CD14-positive monocyte (primary cell): Measurements from ENCODE around the gene TTLL12. TPM values are rescaled to one million over a fixed set of nuclear protein-coding genes. Genes with fewer than 3 reads are reported as not detected.

ENCODE experiments used
- DNase-seq, 3 donors: peaks; one replicate each; pipeline ENCODE4 v3.0.0-alpha.2; 2011 to 2022
- H2AFZ ChIP-seq: 2 replicates; pipeline ENCODE4 v1.6.0; 2012; ENCODE audit warnings: mild to moderate bottlenecking, low read depth, low read length, inconsistent platforms; ENCODE audit not compliant: insufficient read depth, poor library complexity, severe bottlenecking
- H3K27ac ChIP-seq, 2 donors: 1 replicate in 1 of 2; 2 replicates in 1 of 2; pipeline ENCODE4 v1.5.1; 2012 to 2013; ENCODE audit warnings: low read length in 2 of 2, control low read depth in 1 of 2, inconsistent platforms in 1 of 2, low read depth in 1 of 2, mild to moderate bottlenecking in 1 of 2
- H3K27me3 ChIP-seq, 2 donors: one replicate each; pipeline versions ENCODE4 v1.6.0 to v1.6.1; 2011 to 2013; ENCODE audit warnings: low read length in 2 of 2; ENCODE audit not compliant: control insufficient read depth in 2 of 2, insufficient read depth in 2 of 2
- H3K36me3 ChIP-seq, 2 donors: replicated peaks in 1 of 2; 1 replicate in 1 of 2; 2 replicates in 1 of 2; pipeline versions ENCODE4 v1.5.1 to v1.6.1; 2012 to 2013; ENCODE audit warnings: low read length in 2 of 2, control low read depth in 1 of 2, inconsistent platforms in 1 of 2, mild to moderate bottlenecking in 1 of 2; ENCODE audit not compliant: insufficient read depth in 2 of 2, control insufficient read depth in 1 of 2
- H3K4me1 ChIP-seq, 2 donors: 1 replicate in 1 of 2; 2 replicates in 1 of 2; pipeline versions ENCODE4 v1.5.1 to v1.6.1; 2012 to 2013; ENCODE audit warnings: low read length in 2 of 2, control low read depth in 1 of 2, inconsistent platforms in 1 of 2, mild to moderate bottlenecking in 1 of 2, moderate library complexity in 1 of 2; ENCODE audit not compliant: insufficient read depth in 2 of 2, control insufficient read depth in 1 of 2
- H3K4me2 ChIP-seq: replicated peaks from 2 replicates; pipeline ENCODE3; 2012; ENCODE audit warnings: low read length, moderate library complexity, mild to moderate bottlenecking; ENCODE audit not compliant: poor library complexity, severe bottlenecking; ENCODE audit errors: extremely low read depth
- H3K4me3 ChIP-seq, 3 experiments: fragments of 200-600 bp in 1 of 3; sonication (generic) in 1 of 3; replicated peaks in 1 of 3; 1 replicate in 2 of 3; 2 replicates in 1 of 3; pipeline ENCODE4 v1.5.1; 2011 to 2013; ENCODE audit warnings: low read length in 3 of 3, mild to moderate bottlenecking in 3 of 3, control low read depth in 2 of 3, low read depth in 2 of 3, inconsistent platforms in 1 of 3, moderate library complexity in 1 of 3
- H3K79me2 ChIP-seq: 2 replicates; pipeline ENCODE4 v1.6.0; 2012; ENCODE audit warnings: mild to moderate bottlenecking, control low read depth, inconsistent platforms, low read length, moderate library complexity; ENCODE audit not compliant: insufficient read depth
- H3K9ac ChIP-seq: 2 replicates; pipeline ENCODE4 v1.6.0; 2017; ENCODE audit warnings: low read length, mild to moderate bottlenecking; ENCODE audit not compliant: insufficient read depth, poor library complexity, severe bottlenecking
- H3K9me3 ChIP-seq, 2 donors: replicated peaks in 1 of 2; 1 replicate in 1 of 2; 2 replicates in 1 of 2; pipeline versions ENCODE4 v1.5.1 to v1.6.1; 2012 to 2013; ENCODE audit warnings: low read length in 2 of 2, control low read depth in 1 of 2; ENCODE audit not compliant: control insufficient read depth in 1 of 2, insufficient read depth in 1 of 2
- H4K20me1 ChIP-seq: 2 replicates; pipeline ENCODE4 v1.6.0; 2012; ENCODE audit warnings: mild to moderate bottlenecking, low read length, control low read depth, moderate library complexity; ENCODE audit not compliant: insufficient read depth
- H3K27ac Mint-ChIP-seq, 7 donors: one replicate each; pipeline ENCODE4 v1.8.0; 2020; ENCODE audit warnings: mild to moderate bottlenecking in 7 of 7, mixed read lengths in 7 of 7, moderate library complexity in 6 of 7, inconsistent platforms in 2 of 7
- H3K27me3 Mint-ChIP-seq, 3 donors: one replicate each; pipeline ENCODE4 v1.8.0; 2021 to 2022; ENCODE audit warnings: low read depth in 3 of 3, mild to moderate bottlenecking in 3 of 3, mixed read lengths in 3 of 3, moderate library complexity in 3 of 3, inconsistent platforms in 1 of 3
- H3K36me3 Mint-ChIP-seq, 2 donors: one replicate each; pipeline ENCODE4 v1.8.0; 2020; ENCODE audit warnings: mixed read lengths in 2 of 2, inconsistent platforms in 1 of 2, mild to moderate bottlenecking in 1 of 2
- H3K4me1 Mint-ChIP-seq: one replicate; pipeline ENCODE4 v1.8.0; 2020; ENCODE audit warnings: mild to moderate bottlenecking, mixed read lengths
- H3K4me3 Mint-ChIP-seq, 2 donors: one replicate each; pipeline ENCODE4 v1.8.0; 2020; ENCODE audit warnings: mild to moderate bottlenecking in 2 of 2, mixed read lengths in 2 of 2, moderate library complexity in 1 of 2
- H3K9me3 Mint-ChIP-seq, 7 donors: one replicate each; pipeline ENCODE4 v1.8.0; 2020 to 2022; ENCODE audit warnings: mixed read lengths in 7 of 7, mild to moderate bottlenecking in 6 of 7, moderate library complexity in 6 of 7, inconsistent platforms in 2 of 7
- WGBS: methylation state at CpG from one replicate; pipeline ENCODE4 v1.1.5; 2013; ENCODE audit warnings: missing lambda C conversion rate; ENCODE audit not compliant: insufficient coverage; 5-methylcytosine and 5-hydroxymethylcytosine counted together
- intact Hi-C, 2 donors: fragments of 100-400 bp; cut with micrococcal nuclease; formaldehyde crosslinking; loops; one replicate each; pipeline versions ENCODE4 v1.15.0 to v1.15.1; 2023
- polyA plus RNA-seq, 3 donors: library from polyadenylated mRNA; depleted of rRNA in 1 of 3; unstranded in 2 of 3; stranded (reverse) in 1 of 3; fragments of 300-500 nt in 2 of 3; fragments of >200 nt in 1 of 3; fragmentation: Illumina TruSeq in 2 of 3; gene quantifications; 1 replicate in 2 of 3; 2 replicates in 1 of 3; pipeline ENCODE4 v1.2.3, GENCODE V29; 2012 to 2021
- TF ChIP-seq, protein P1 (sequence below): fragments of 200-600 bp; IDR thresholded peaks from one replicate; pipeline ENCODE4 v1.8.0; 2022; ENCODE audit warnings: antibody characterized with exemption, mild to moderate bottlenecking

The TTLL12 gene
- polyA plus RNA-seq, 3 donors, result 9.5 to 16.6 (median 16.5) TPM

DNA sequence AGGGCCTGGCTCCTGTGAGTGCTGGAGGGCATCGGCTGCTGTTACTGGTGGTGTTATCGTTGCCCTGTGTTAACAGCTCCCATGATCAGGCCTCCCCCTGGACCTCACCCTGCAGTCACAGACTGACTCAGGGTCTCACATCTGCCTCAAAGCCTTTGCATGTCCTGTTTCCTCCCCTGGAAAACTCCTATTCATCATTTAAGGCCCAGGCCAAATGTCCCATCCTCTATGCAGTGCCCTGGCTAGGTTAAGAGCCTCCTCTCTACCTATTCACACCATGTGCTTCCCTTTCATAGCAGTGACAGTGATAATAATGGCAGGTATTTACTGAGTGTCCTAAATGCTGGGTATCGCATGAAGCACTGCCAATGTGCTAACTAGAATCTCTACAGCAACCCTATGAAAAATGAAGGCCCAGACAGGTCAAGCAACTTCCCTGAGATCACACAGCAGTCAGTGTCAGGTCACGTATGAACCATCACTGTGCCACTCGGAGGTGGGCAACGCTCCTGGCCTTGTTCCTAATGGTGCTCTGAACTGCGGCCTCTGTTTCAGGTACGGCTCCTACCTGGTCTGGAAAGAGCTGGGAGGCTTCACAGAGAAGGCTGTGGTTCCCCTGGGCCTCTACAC is 26.3 kb downstream of the TTLL12 start:
- no peak for DNase-seq
- H3K9me3 ChIP-seq, result no peaks in the 10 kb centered on the region
- peaks cover 0 to 2% (median 0%) of the 10 kb centered on the region in 3 donors for H3K27me3 Mint-ChIP-seq
- H3K27me3 ChIP-seq, result no peaks in the 10 kb centered on the region
- H3K27ac Mint-ChIP-seq, result peak overlapping the region in 3 of 7 donors; percentile 37 to 82 (median 78)
- H3K4me2 ChIP-seq, result no peak overlapping the region
- peaks cover 94% of the 10 kb centered on the region for H4K20me1 ChIP-seq
- peaks cover 0 to 2% (median 0%) of the 10 kb centered on the region in 7 donors for H3K9me3 Mint-ChIP-seq
- TF ChIP-seq, protein P1, sequence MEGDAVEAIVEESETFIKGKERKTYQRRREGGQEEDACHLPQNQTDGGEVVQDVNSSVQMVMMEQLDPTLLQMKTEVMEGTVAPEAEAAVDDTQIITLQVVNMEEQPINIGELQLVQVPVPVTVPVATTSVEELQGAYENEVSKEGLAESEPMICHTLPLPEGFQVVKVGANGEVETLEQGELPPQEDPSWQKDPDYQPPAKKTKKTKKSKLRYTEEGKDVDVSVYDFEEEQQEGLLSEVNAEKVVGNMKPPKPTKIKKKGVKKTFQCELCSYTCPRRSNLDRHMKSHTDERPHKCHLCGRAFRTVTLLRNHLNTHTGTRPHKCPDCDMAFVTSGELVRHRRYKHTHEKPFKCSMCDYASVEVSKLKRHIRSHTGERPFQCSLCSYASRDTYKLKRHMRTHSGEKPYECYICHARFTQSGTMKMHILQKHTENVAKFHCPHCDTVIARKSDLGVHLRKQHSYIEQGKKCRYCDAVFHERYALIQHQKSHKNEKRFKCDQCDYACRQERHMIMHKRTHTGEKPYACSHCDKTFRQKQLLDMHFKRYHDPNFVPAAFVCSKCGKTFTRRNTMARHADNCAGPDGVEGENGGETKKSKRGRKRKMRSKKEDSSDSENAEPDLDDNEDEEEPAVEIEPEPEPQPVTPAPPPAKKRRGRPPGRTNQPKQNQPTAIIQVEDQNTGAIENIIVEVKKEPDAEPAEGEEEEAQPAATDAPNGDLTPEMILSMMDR, result no peak
- H3K4me3 ChIP-seq, result no peak overlapping the region
- no peak overlapping the region for H3K9ac ChIP-seq
- intact Hi-C loops, result no loop called here
- no peak overlapping the region for H3K4me3 Mint-ChIP-seq
- H3K4me1 ChIP-seq, result peaks cover 63% of the 10 kb centered on the region in 2 donors
- H3K36me3 Mint-ChIP-seq, result peaks cover 31 to 73% of the 10 kb centered on the region in 2 donors
- peak overlapping the region in 1 of 2 donors; percentile 78 for H3K27ac ChIP-seq
- 97% methylated on average over 6 of the region's 8 CpGs for WGBS
- H3K4me1 Mint-ChIP-seq, result peaks cover 61% of the 10 kb centered on the region
- H3K79me2 ChIP-seq, result peaks cover 56% of the 10 kb centered on the region
- peaks cover 34 to 74% of the 10 kb centered on the region in 2 donors for H3K36me3 ChIP-seq
- no peak overlapping the region for H2AFZ ChIP-seq

DNA sequence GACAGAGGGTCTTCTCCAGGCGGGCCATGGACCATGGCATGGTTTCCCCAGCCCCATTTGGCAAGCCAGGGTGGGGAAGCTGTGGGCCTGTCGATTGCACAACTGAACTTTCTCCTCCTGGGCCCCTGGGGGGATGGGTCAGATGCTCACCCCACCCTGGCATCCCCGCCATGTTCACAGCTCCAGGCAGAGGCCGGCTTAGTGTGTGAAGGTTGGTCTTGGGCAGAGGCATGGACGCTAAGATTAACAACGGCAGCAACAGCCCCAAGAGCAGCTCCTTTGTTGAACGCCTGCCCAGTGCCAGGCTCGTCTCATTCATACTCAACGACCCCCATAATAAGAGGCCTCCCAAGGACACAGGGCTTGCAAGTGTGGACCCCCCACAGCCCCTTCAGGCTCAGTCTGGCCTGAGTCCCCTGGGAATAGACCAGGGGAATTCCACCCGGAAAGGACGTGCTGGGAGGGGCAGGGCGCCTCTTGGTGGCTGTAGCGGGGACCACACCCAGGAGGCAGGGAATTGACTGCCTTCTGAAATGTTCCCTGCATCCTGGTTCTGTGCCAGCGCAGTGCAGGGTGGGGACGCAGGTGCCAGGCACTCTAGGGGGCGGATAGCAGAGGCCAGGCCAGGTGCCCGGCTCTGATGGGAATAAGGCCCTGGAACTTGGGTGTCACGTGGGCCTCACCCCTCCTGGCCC is 27.3 kb downstream of the TTLL12 start:
- TF ChIP-seq, protein P1, result peak; percentile 44
- peak overlapping the region; percentile 25 for H3K9ac ChIP-seq

More for the DNA sequence above, 27.3 kb downstream of the TTLL12 start:
- peaks cover 99% of the 10 kb centered on the region for H4K20me1 ChIP-seq
- no peak for DNase-seq
- Mint-ChIP-seq H3K4me1 (peaks cover 67% of the 10 kb centered on the region), H3K4me3 (no peak overlapping the region), H3K27ac (peak overlapping the region in 4 of 7 donors; percentile 30 to 70 (median 44)), H3K36me3 (peaks cover 31 to 74% of the 10 kb centered on the region in 2 donors), H3K27me3 (peaks cover 0 to 2% (median 0%) of the 10 kb centered on the region in 3 donors), H3K9me3 (peaks cover 0 to 2% (median 0%) of the 10 kb centered on the region in 7 donors)
- no peak overlapping the region for H3K4me2 ChIP-seq
- peaks cover 66% of the 10 kb centered on the region for H3K79me2 ChIP-seq
- no peak overlapping the region for H2AFZ ChIP-seq
- H3K27me3 ChIP-seq, result no peaks in the 10 kb centered on the region
- 74% methylated on average over 12 of the region's 18 CpGs for WGBS
- peak overlapping the region in 1 of 2 donors; percentile 78 for H3K27ac ChIP-seq
- H3K4me1 ChIP-seq, result peaks cover 69 to 73% of the 10 kb centered on the region in 2 donors
- intact Hi-C loops, result loop anchor here in 1 of 2 donors (10.0 kb wide), 2 partner anchors 145 to 225 kb away; partner anchors contain the start of gene PACSIN2
- no peak overlapping the region for H3K4me3 ChIP-seq
- H3K36me3 ChIP-seq, result peaks cover 34 to 72% of the 10 kb centered on the region in 2 donors
- no peaks in the 10 kb centered on the region for H3K9me3 ChIP-seq
